ENCODE measurements around the gene MGAT5B. TPM values are rescaled to one million over a fixed set of nuclear protein-coding genes. Genes with fewer than 3 reads are reported as not detected.

Gene MGAT5B
- total RNA-seq, 1 experiment from 2014 or later: 4.9 TPM

DNA sequence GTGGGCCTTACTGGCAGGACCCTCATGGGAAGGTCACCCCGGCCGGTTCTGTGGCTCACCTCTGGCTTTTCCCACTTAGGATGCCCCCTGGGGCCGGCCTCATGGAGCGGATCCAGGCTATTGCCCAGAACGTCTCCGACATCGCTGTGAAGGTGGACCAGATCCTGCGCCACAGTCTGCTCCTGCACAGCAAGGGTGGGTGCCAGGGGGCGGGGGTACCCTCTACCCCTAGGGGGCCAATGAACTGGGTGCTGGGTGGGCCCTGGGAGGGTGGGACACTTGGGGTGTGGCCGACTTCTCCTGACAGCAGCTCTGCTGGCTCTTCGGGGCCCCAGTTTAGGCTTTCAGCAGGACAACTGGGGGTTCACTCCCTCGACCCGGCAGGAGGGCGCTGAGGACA is 34.3 kb downstream of the MGAT5B start:
- H2AFZ ChIP-seq (ENCODE audit: low read length): no peak overlapping the region
- H3K79me2 ChIP-seq (ENCODE audit: low read length): no peaks in the 10 kb centered on the region
- H3K27me3 ChIP-seq (ENCODE audit: low read length): no peaks in the 10 kb centered on the region
- no peak for TF ChIP-seq EZH2phosphoT487 (IDR thresholded peaks at IDR 0.05; ENCODE audit: borderline replicate concordance, low read length)
- no peak for TF ChIP-seq EZH2 (IDR thresholded peaks at IDR 0.05; ENCODE audit: low read length, unreplicated experiment)
- intact Hi-C loops (cut with micrococcal nuclease): no loop called here
- H3F3A ChIP-seq (ENCODE audit: low read length, unreplicated experiment): no peaks in the 10 kb centered on the region
- peaks cover 3% of the 10 kb centered on the region; the same call in 1 of the 2 replicates for H3K36me3 ChIP-seq (ENCODE audit: low read depth, low read length)
- no peaks in the 10 kb centered on the region for H3K9me2 ChIP-seq (replicated peaks; ENCODE audit: low read length)
- H3K4me3 ChIP-seq (ENCODE audit: low read length): no peak overlapping the region
- POLR2A ChIA-PET (ENCODE audit: unreplicated experiment): no interaction called here
- ATAC-seq (no peak), DNase-seq (no peak)
- H3K9ac ChIP-seq (ENCODE audit: low read length): no peak overlapping the region
- CTCF ChIA-PET: no interaction called here
- H3K4me2 ChIP-seq (ENCODE audit: low read length): no peak overlapping the region
- BruUV-seq (replicated peaks): no TSS peak
- H3K27ac ChIP-seq (ENCODE audit: low read length): no peak overlapping the region
- H3K9me3 ChIP-seq (ENCODE audit: low read length): no peaks in the 10 kb centered on the region
- H4K20me1 ChIP-seq (ENCODE audit: low read length): no peaks in the 10 kb centered on the region
- H3K4me1 ChIP-seq (ENCODE audit: insufficient read depth, low read length): no peaks in the 10 kb centered on the region

DNA sequence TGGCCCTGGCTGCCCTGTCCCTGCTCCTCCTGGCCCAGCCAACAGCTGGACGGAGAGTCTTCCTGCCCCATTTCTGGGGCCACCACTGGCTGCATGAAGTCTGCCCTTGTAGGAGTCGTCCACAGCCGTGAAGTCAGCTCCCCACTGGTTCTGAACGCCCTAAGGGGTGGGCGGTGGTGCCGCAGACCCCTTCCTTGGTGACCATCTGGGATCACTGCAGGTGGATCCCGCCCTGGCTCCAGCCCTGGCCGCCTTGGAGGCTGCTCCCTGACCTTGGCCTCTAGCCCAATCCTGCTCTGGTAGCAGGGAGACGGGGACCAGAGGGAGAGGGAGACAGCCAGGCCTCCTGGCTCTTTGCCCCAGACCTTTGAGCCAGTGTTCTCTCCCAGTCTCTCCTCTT is 35.4 kb downstream of the MGAT5B start:
- ChIA-PET CTCF (no interaction called here), POLR2A (ENCODE audit: unreplicated experiment) (no interaction called here)
- no peaks in the 10 kb centered on the region for H3K9me3 ChIP-seq (ENCODE audit: low read length)
- H3F3A ChIP-seq (ENCODE audit: low read length, unreplicated experiment): no peaks in the 10 kb centered on the region
- H3K4me1 ChIP-seq (ENCODE audit: insufficient read depth, low read length): no peaks in the 10 kb centered on the region
- no peak overlapping the region for H2AFZ ChIP-seq (ENCODE audit: low read length)
- H3K27me3 ChIP-seq (ENCODE audit: low read length): no peaks in the 10 kb centered on the region
- no peak overlapping the region for H3K27ac ChIP-seq (ENCODE audit: low read length)
- H3K9me2 ChIP-seq (replicated peaks; ENCODE audit: low read length): no peaks in the 10 kb centered on the region
- no peak overlapping the region for H3K9ac ChIP-seq (ENCODE audit: low read length)
- intact Hi-C loops (cut with micrococcal nuclease): no loop called here
- no peak for ATAC-seq
- H3K79me2 ChIP-seq (ENCODE audit: low read length): no peaks in the 10 kb centered on the region
- BruUV-seq (replicated peaks): no TSS peak
- H3K36me3 ChIP-seq (ENCODE audit: low read depth, low read length): peaks cover 7% of the 10 kb centered on the region; the same call in 1 of the 2 replicates
- H3K4me2 ChIP-seq (ENCODE audit: low read length): no peak overlapping the region
- H4K20me1 ChIP-seq (ENCODE audit: low read length): no peaks in the 10 kb centered on the region
- TF ChIP-seq, protein P1, sequence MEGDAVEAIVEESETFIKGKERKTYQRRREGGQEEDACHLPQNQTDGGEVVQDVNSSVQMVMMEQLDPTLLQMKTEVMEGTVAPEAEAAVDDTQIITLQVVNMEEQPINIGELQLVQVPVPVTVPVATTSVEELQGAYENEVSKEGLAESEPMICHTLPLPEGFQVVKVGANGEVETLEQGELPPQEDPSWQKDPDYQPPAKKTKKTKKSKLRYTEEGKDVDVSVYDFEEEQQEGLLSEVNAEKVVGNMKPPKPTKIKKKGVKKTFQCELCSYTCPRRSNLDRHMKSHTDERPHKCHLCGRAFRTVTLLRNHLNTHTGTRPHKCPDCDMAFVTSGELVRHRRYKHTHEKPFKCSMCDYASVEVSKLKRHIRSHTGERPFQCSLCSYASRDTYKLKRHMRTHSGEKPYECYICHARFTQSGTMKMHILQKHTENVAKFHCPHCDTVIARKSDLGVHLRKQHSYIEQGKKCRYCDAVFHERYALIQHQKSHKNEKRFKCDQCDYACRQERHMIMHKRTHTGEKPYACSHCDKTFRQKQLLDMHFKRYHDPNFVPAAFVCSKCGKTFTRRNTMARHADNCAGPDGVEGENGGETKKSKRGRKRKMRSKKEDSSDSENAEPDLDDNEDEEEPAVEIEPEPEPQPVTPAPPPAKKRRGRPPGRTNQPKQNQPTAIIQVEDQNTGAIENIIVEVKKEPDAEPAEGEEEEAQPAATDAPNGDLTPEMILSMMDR (conservative IDR thresholded peaks at IDR 0.05; ENCODE audit: low read depth, low read length): no peak
- TF ChIP-seq EZH2phosphoT487 (IDR thresholded peaks at IDR 0.05; ENCODE audit: borderline replicate concordance, low read length) (no peak), EZH2 (IDR thresholded peaks at IDR 0.05; ENCODE audit: low read length, unreplicated experiment) (no peak)
- DNase-seq: no peak
- H3K4me3 ChIP-seq (ENCODE audit: low read length): no peak overlapping the region

DNA sequence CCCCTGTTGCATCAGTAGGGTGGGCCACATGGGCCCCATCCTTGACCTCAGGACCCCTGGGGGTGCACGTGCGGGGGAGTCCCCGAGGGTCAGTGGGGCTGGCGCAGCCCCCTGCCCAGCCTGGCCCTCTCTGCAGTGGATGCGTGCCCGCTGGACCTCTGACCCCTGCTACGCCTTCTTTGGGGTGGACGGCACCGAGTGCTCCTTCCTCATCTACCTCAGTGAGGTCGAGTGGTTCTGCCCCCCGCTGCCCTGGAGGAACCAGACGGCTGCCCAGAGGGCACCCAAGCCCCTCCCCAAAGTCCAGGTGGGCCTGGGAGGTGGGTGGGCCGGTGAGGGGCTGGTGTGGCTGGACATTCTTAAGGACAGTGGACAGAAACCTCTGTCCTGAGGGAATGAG is 35.9 kb downstream of the MGAT5B start:
- TF ChIP-seq, protein P1 (conservative IDR thresholded peaks at IDR 0.05; ENCODE audit: low read depth, low read length): no peak
- no peak for TF ChIP-seq EZH2 (IDR thresholded peaks at IDR 0.05; ENCODE audit: low read length, unreplicated experiment)
- no peak for TF ChIP-seq EZH2phosphoT487 (IDR thresholded peaks at IDR 0.05; ENCODE audit: borderline replicate concordance, low read length)
- no peaks in the 10 kb centered on the region for H3K9me3 ChIP-seq (ENCODE audit: low read length)
- H3K4me2 ChIP-seq (ENCODE audit: low read length): no peak overlapping the region
- BruUV-seq (replicated peaks): no TSS peak
- peaks cover 7% of the 10 kb centered on the region; the same call in 1 of the 2 replicates for H3K36me3 ChIP-seq (ENCODE audit: low read depth, low read length)
- intact Hi-C loops (cut with micrococcal nuclease): no loop called here
- H3K27ac ChIP-seq (ENCODE audit: low read length): no peak overlapping the region
- no peaks in the 10 kb centered on the region for H3F3A ChIP-seq (ENCODE audit: low read length, unreplicated experiment)
- no peaks in the 10 kb centered on the region for H4K20me1 ChIP-seq (ENCODE audit: low read length)
- H3K27me3 ChIP-seq (ENCODE audit: low read length): no peaks in the 10 kb centered on the region
- H3K4me1 ChIP-seq (ENCODE audit: insufficient read depth, low read length): no peaks in the 10 kb centered on the region
- ATAC-seq (no peak), DNase-seq (no peak)
- POLR2A ChIA-PET (ENCODE audit: unreplicated experiment): no interaction called here
- H3K9me2 ChIP-seq (replicated peaks; ENCODE audit: low read length): no peaks in the 10 kb centered on the region
- H2AFZ ChIP-seq (ENCODE audit: low read length): no peak overlapping the region
- no peaks in the 10 kb centered on the region for H3K79me2 ChIP-seq (ENCODE audit: low read length)
- H3K9ac ChIP-seq (ENCODE audit: low read length): no peak overlapping the region
- H3K4me3 ChIP-seq (ENCODE audit: low read length): no peak overlapping the region
- CTCF ChIA-PET: no interaction called here
